HEK293 (cell line): ENCODE data around the gene ZNF25.
A peak's percentile ranks its signal among the peaks of the same experiment; 100 is the strongest.

Experiments used
- AEBP2 ChIP-seq: fragments of 450-650 bp; formaldehyde crosslinking; IDR thresholded peaks from 2 replicates; pipeline ENCODE4 v1.5.1; 2016; ENCODE audit warnings: missing biosample characterization, missing genetic modification characterization, borderline replicate concordance
- BCL6B ChIP-seq: fragments of 450-650 bp; formaldehyde crosslinking; IDR thresholded peaks from 2 replicates; pipeline ENCODE4 v1.5.1; 2017; ENCODE audit warnings: missing biosample characterization, missing genetic modification characterization
- KLF17 ChIP-seq: fragments of 450-650 bp; formaldehyde crosslinking; IDR thresholded peaks from 2 replicates; pipeline ENCODE4 v1.5.1; 2016; ENCODE audit warnings: missing biosample characterization, missing genetic modification characterization
- KLF7 ChIP-seq: fragments of 450-650 bp; formaldehyde crosslinking; IDR thresholded peaks from 2 replicates; pipeline ENCODE4 v1.5.1; 2016; ENCODE audit warnings: missing biosample characterization, missing genetic modification characterization, borderline replicate concordance
- OVOL3 ChIP-seq: fragments of 450-650 bp; formaldehyde crosslinking; IDR thresholded peaks from 2 replicates; pipeline ENCODE4 v1.5.1; 2016; ENCODE audit warnings: missing biosample characterization, missing genetic modification characterization
- REST ChIP-seq: fragments of 450-650 bp; formaldehyde crosslinking; IDR thresholded peaks from 2 replicates; pipeline ENCODE4 v1.5.1; 2016; ENCODE audit warnings: missing biosample characterization, missing genetic modification characterization
- SP7 ChIP-seq: fragments of 450-650 bp; formaldehyde crosslinking; IDR thresholded peaks from 2 replicates; pipeline ENCODE4 v1.5.1; 2016; ENCODE audit warnings: missing biosample characterization, missing genetic modification characterization
- ZBTB10 ChIP-seq: fragments of 450-650 bp; formaldehyde crosslinking; IDR thresholded peaks from 2 replicates; pipeline ENCODE4 v1.5.1; 2016; ENCODE audit warnings: missing biosample characterization, missing genetic modification characterization
- ZNF148 ChIP-seq: fragments of 450-650 bp; formaldehyde crosslinking; IDR thresholded peaks from 2 replicates; pipeline ENCODE4 v1.5.0; 2017; ENCODE audit warnings: missing biosample characterization, missing genetic modification characterization, borderline replicate concordance
- ZNF157 ChIP-seq: fragments of 450-650 bp; formaldehyde crosslinking; IDR thresholded peaks from 2 replicates; pipeline ENCODE4 v1.5.1; 2016; ENCODE audit warnings: missing biosample characterization, missing genetic modification characterization
- ZNF202 ChIP-seq: fragments of 450-650 bp; formaldehyde crosslinking; IDR thresholded peaks from 2 replicates; pipeline ENCODE4 v1.5.1; 2016; ENCODE audit warnings: missing biosample characterization, missing genetic modification characterization, borderline replicate concordance
- ZNF214 ChIP-seq: fragments of 450-650 bp; formaldehyde crosslinking; IDR thresholded peaks from 2 replicates; pipeline ENCODE4 v1.5.1; 2017; ENCODE audit warnings: missing biosample characterization, mild to moderate bottlenecking, missing genetic modification characterization, borderline replicate concordance
- ZNF248 ChIP-seq: fragments of 450-650 bp; formaldehyde crosslinking; IDR thresholded peaks from 2 replicates; pipeline ENCODE4 v1.5.1; 2017; ENCODE audit warnings: missing biosample characterization, missing genetic modification characterization
- ZNF324 ChIP-seq: fragments of 450-650 bp; formaldehyde crosslinking; IDR thresholded peaks from 2 replicates; pipeline ENCODE4 v1.5.1; 2016; ENCODE audit warnings: missing biosample characterization, missing genetic modification characterization
- ZNF394 ChIP-seq: fragments of 450-650 bp; formaldehyde crosslinking; IDR thresholded peaks from 2 replicates; pipeline ENCODE4 v1.5.1; 2016; ENCODE audit warnings: missing biosample characterization, missing genetic modification characterization, mild to moderate bottlenecking, moderate library complexity, borderline replicate concordance
- ZNF529 ChIP-seq: fragments of 450-650 bp; formaldehyde crosslinking; IDR thresholded peaks from 2 replicates; pipeline ENCODE4 v1.5.1; 2017; ENCODE audit warnings: missing genetic modification characterization, missing biosample characterization; ENCODE audit not compliant: insufficient replicate concordance
- ZNF596 ChIP-seq: fragments of 450-650 bp; IDR thresholded peaks from 2 replicates; pipeline ENCODE4 v1.5.0; 2018; ENCODE audit warnings: missing biosample characterization, mild to moderate bottlenecking, missing genetic modification characterization, moderate library complexity
- ZNF624 ChIP-seq: fragments of 450-650 bp; formaldehyde crosslinking; IDR thresholded peaks from 2 replicates; pipeline ENCODE4 v1.5.1; 2017; ENCODE audit warnings: missing biosample characterization, missing genetic modification characterization
- ZNF664 ChIP-seq: fragments of 450-650 bp; formaldehyde crosslinking; IDR thresholded peaks from 2 replicates; pipeline ENCODE4 v1.5.1; 2016; ENCODE audit warnings: missing biosample characterization, missing genetic modification characterization
- ZNF677 ChIP-seq: fragments of 450-650 bp; IDR thresholded peaks from 2 replicates; pipeline ENCODE4 v1.5.0; 2018; ENCODE audit warnings: missing biosample characterization, mild to moderate bottlenecking, missing genetic modification characterization, moderate library complexity
- ZNF707 ChIP-seq: fragments of 450-650 bp; formaldehyde crosslinking; IDR thresholded peaks from 2 replicates; pipeline ENCODE4 v1.5.1; 2016; ENCODE audit warnings: missing biosample characterization, missing genetic modification characterization
- ZNF837 ChIP-seq: fragments of 450-650 bp; formaldehyde crosslinking; IDR thresholded peaks from 2 replicates; pipeline ENCODE4 v1.5.1; 2016; ENCODE audit warnings: missing biosample characterization, missing genetic modification characterization
- ZNF843 ChIP-seq: fragments of 450-650 bp; formaldehyde crosslinking; IDR thresholded peaks from 2 replicates; pipeline ENCODE4 v1.5.1; 2016; ENCODE audit warnings: missing biosample characterization, missing genetic modification characterization
- ZSCAN4 ChIP-seq: fragments of 450-650 bp; formaldehyde crosslinking; IDR thresholded peaks from 2 replicates; pipeline ENCODE4 v1.5.1; 2017; ENCODE audit warnings: missing biosample characterization, missing genetic modification characterization

The ZNF25 gene

GRCh38 chr10:38010119-38010903 lies 33.9 kb upstream of the ZNF25 start, which contains the start of gene ZNF33A (continued):
- TF ChIP-seq KLF7 (tag by site-specific recombination) (no peak), ZNF214 (tag by site-specific recombination) (no peak), ZNF843 (no peak), AEBP2 (tag by site-specific recombination) (no peak), ZNF157 (tag by site-specific recombination) (no peak), ZNF664 (tag by site-specific recombination) (no peak), ZNF837 (tag by site-specific recombination) (no peak), ZNF677 (tag by site-specific recombination) (no peak), ZNF324 (tag by site-specific recombination) (no peak), BCL6B (no peak), OVOL3 (tag by site-specific recombination) (no peak), SP7 (tag by site-specific recombination) (peak; percentile 25), ZNF624 (no peak), ZNF707 (tag by site-specific recombination) (no peak), ZNF394 (tag by site-specific recombination) (peak; percentile 49), KLF17 (no peak), ZNF596 (no peak), REST (tag by site-specific recombination) (no peak), ZNF202 (tag by site-specific recombination) (no peak), ZSCAN4 (tag by site-specific recombination) (no peak), ZNF148 (tag by site-specific recombination) (no peak), ZBTB10 (tag by site-specific recombination) (no peak), ZNF248 (no peak), ZNF529 (tag by site-specific recombination) (no peak)
